Keratinocyte (primary cell): Measurements from ENCODE around the gene IGSF1. TPM values are rescaled to one million over a fixed set of nuclear protein-coding genes. Genes with fewer than 3 reads are reported as not detected.

Source experiments
- DNase-seq: peaks from one replicate; pipeline ENCODE4 v3.0.0-alpha.2; 2011; ENCODE audit warnings: low read depth, missing footprints, low spot score
- FAIRE-seq: peaks from 2 replicates; lab custom pipeline; 2011; peaks lifted over from hg19 to GRCh38; lab: Jason Lieb, UNC
- H2AFZ ChIP-seq: 2 replicates; pipeline ENCODE4 v1.6.0; 2012; ENCODE audit warnings: low read length, control low read depth, inconsistent platforms; ENCODE audit not compliant: control insufficient read depth
- H3K27ac ChIP-seq: 2 replicates; pipeline ENCODE4 v1.5.1; 2011; ENCODE audit warnings: low read length; ENCODE audit not compliant: control insufficient read depth, insufficient read depth
- H3K27me3 ChIP-seq: 3 replicates; pipeline ENCODE4 v1.6.0; 2011; ENCODE audit warnings: low read length; ENCODE audit not compliant: control insufficient read depth, insufficient read depth; ENCODE audit errors: extremely low read depth
- H3K36me3 ChIP-seq, 2 experiments: 2 replicates in 1 of 2; 3 replicates in 1 of 2; pipeline ENCODE4 v1.5.1; 2011; ENCODE audit warnings: low read length in 2 of 2, mild to moderate bottlenecking in 1 of 2; ENCODE audit not compliant: control insufficient read depth in 2 of 2, insufficient read depth in 2 of 2; ENCODE audit errors: extremely low read depth in 1 of 2
- H3K4me1 ChIP-seq: 3 replicates; pipeline ENCODE4 v1.5.1; 2011; ENCODE audit warnings: low read length; ENCODE audit not compliant: control insufficient read depth, insufficient read depth; ENCODE audit errors: extremely low read depth
- H3K4me2 ChIP-seq: 3 replicates; pipeline ENCODE4 v1.6.0; 2011; ENCODE audit warnings: low read depth, low read length; ENCODE audit not compliant: control insufficient read depth, insufficient read depth; ENCODE audit errors: extremely low read depth
- H3K4me3 ChIP-seq, 3 experiments: fragments of 200-600 bp in 1 of 3; sonication (generic) in 1 of 3; 2 replicates in 2 of 3; 3 replicates in 1 of 3; pipeline ENCODE4 v1.5.1; 2011 to 2016; ENCODE audit warnings: low read length in 3 of 3, mild to moderate bottlenecking in 3 of 3, control low read depth in 2 of 3, inconsistent platforms in 1 of 3, low read depth in 1 of 3, mixed read lengths in 1 of 3, mixed run types in 1 of 3, moderate library complexity in 1 of 3; ENCODE audit not compliant: control insufficient read depth in 2 of 3, insufficient read depth in 2 of 3; ENCODE audit errors: extremely low read depth in 1 of 3
- H3K79me2 ChIP-seq: 2 replicates; pipeline ENCODE4 v1.6.0; 2012; ENCODE audit warnings: low read length; ENCODE audit not compliant: control insufficient read depth, insufficient read depth
- H3K9ac ChIP-seq: 3 replicates; pipeline ENCODE4 v1.6.0; 2011; ENCODE audit warnings: low read length; ENCODE audit not compliant: control insufficient read depth, insufficient read depth; ENCODE audit errors: extremely low read depth
- H3K9me1 ChIP-seq: 3 replicates; pipeline ENCODE4 v1.6.0; 2011; ENCODE audit warnings: low read length; ENCODE audit not compliant: control insufficient read depth, insufficient read depth; ENCODE audit errors: extremely low read depth
- H3K9me3 ChIP-seq: 2 replicates; pipeline ENCODE4 v1.5.1; 2012; ENCODE audit warnings: low read depth, low read length; ENCODE audit not compliant: control insufficient read depth
- H4K20me1 ChIP-seq: 3 replicates; pipeline ENCODE4 v1.6.0; 2011; ENCODE audit warnings: low read length; ENCODE audit not compliant: control insufficient read depth, insufficient read depth; ENCODE audit errors: extremely low read depth
- EZH2 ChIP-seq: IDR thresholded peaks from one replicate; pipeline ENCODE4 v1.6.1; 2012; ENCODE audit warnings: inconsistent platforms, mild to moderate bottlenecking, low read length, moderate library complexity
- dilution Hi-C: fragments of 300-500 bp; cut with MboI; formaldehyde crosslinking; loops from one replicate; pipeline ENCODE4 v1.7.0; 2020; ENCODE audit warnings: low sequenced_read_pairs; ENCODE audit not compliant: extremely low pct_ligation_motif_present
- polyA plus RNA-seq, 5 experiments: library from polyadenylated mRNA; depleted of rRNA in 3 of 5; stranded (reverse) in 3 of 5; stranded (forward) in 1 of 5; unstranded in 1 of 5; fragments of >200 nt; gene quantifications; 1 replicate in 1 of 5; 2 replicates in 3 of 5; 3 replicates in 1 of 5; pipeline versions ENCODE4 v1.2.1 to v1.2.3, GENCODE V29; 2011 to 2012; ENCODE audit warnings: missing spikeins in 2 of 5, low read depth in 1 of 5, low replicate concordance in 1 of 5
- TF ChIP-seq, protein P1 (sequence below), 3 experiments: IDR thresholded peaks in 1 of 3; conservative IDR thresholded peaks in 1 of 3; optimal IDR thresholded peaks in 1 of 3; 2 replicates in 2 of 3; 3 replicates in 1 of 3; pipeline versions ENCODE3 to v1.5.1; 2011; ENCODE audit warnings: low read length in 3 of 3, mild to moderate bottlenecking in 3 of 3, moderate library complexity in 2 of 3, control low read depth in 1 of 3, inconsistent platforms in 1 of 3; ENCODE audit not compliant: insufficient read depth in 2 of 3; ENCODE audit errors: extremely low read depth in 1 of 3

IGSF1 gene
- polyA plus RNA-seq, 1 donor (not counting 4 experiments of a cell fraction or from before 2014, with no cell fraction given): not detected

DNA sequence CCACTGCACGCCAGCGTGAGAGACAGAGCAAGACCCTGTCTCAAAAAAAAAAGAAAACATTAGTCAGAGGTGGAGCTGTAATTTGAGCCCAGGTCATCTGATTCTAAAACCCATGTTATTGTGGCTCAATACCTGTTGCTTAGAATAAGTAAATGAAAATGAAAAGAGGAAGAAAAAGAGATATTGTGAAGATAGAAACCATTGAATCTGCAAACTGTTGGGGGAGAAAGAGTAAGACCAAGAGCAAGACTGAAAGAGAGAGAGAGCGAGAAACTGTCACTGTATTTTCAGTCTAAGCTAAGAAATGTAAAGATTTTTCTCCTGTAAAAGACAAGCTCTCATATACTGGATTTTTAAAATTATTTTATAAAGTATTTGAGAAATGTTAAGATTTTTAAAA is 9.7 kb upstream of the IGSF1 start:
- Histone ChIP-seq H3K27me3 (no peaks in the 10 kb centered on the region), H3K79me2 (no peaks in the 10 kb centered on the region), H3K36me3 (no peaks in the 10 kb centered on the region), H3K9me3 (no peaks in the 10 kb centered on the region), H3K4me2 (no peak overlapping the region), H3K4me3 (no peak overlapping the region), H4K20me1 (no peaks in the 10 kb centered on the region), H2AFZ (no peak overlapping the region), H3K27ac (no peak overlapping the region), H3K9me1 (no peaks in the 10 kb centered on the region), H3K4me1 (no peaks in the 10 kb centered on the region), H3K9ac (no peak overlapping the region)
- no peak for FAIRE-seq
- no peak for TF ChIP-seq EZH2
- TF ChIP-seq, protein P1, sequence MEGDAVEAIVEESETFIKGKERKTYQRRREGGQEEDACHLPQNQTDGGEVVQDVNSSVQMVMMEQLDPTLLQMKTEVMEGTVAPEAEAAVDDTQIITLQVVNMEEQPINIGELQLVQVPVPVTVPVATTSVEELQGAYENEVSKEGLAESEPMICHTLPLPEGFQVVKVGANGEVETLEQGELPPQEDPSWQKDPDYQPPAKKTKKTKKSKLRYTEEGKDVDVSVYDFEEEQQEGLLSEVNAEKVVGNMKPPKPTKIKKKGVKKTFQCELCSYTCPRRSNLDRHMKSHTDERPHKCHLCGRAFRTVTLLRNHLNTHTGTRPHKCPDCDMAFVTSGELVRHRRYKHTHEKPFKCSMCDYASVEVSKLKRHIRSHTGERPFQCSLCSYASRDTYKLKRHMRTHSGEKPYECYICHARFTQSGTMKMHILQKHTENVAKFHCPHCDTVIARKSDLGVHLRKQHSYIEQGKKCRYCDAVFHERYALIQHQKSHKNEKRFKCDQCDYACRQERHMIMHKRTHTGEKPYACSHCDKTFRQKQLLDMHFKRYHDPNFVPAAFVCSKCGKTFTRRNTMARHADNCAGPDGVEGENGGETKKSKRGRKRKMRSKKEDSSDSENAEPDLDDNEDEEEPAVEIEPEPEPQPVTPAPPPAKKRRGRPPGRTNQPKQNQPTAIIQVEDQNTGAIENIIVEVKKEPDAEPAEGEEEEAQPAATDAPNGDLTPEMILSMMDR (optimal IDR thresholded peaks at IDR 0.05 in 1 of 3, IDR thresholded peaks at IDR 0.05 in 1 of 3, conservative IDR thresholded peaks at IDR 0.05 in 1 of 3; ENCODE audit: extremely low read depth in 1 of 3, insufficient read depth in 2 of 3, low read length in 3 of 3): no peak
- dilution Hi-C loops: no loop called here
- no peak for DNase-seq

- Histone ChIP-seq H2AFZ (no peak overlapping the region), H3K9ac (no peak overlapping the region), H3K79me2 (no peaks in the 10 kb centered on the region), H4K20me1 (no peaks in the 10 kb centered on the region), H3K9me1 (no peaks in the 10 kb centered on the region), H3K27ac (no peak overlapping the region), H3K4me3 (no peak overlapping the region), H3K27me3 (no peaks in the 10 kb centered on the region), H3K4me2 (no peak overlapping the region), H3K36me3 (no peaks in the 10 kb centered on the region), H3K9me3 (no peaks in the 10 kb centered on the region), H3K4me1 (no peaks in the 10 kb centered on the region)
- no peak for TF ChIP-seq EZH2
- TF ChIP-seq, protein P1 (optimal IDR thresholded peaks at IDR 0.05 in 1 of 3, IDR thresholded peaks at IDR 0.05 in 1 of 3, conservative IDR thresholded peaks at IDR 0.05 in 1 of 3; ENCODE audit: extremely low read depth in 1 of 3, insufficient read depth in 2 of 3, low read length in 3 of 3): no peak
- dilution Hi-C loops: no loop called here
- no peak for DNase-seq
- FAIRE-seq: no peak
These were observed 8.9 kb upstream of the IGSF1 start for GRCh38 chrX:131298036-131298435.
